ENCODE measurements around the gene GGCX. TPM values are rescaled to one million over a fixed set of nuclear protein-coding genes. Genes with fewer than 3 reads are reported as not detected.

GGCX gene
- total and polyA plus RNA-seq, 9 of the 15 experiments (the other 6 are each of a cell fraction or from before 2014, with no cell fraction given): 14.4 to 47.1 (median 28.1) TPM

GRCh38 chr2:85564144-85564563 lies 2.9 kb upstream of the GGCX start (continued):
- TF ChIP-seq, protein P1, sequence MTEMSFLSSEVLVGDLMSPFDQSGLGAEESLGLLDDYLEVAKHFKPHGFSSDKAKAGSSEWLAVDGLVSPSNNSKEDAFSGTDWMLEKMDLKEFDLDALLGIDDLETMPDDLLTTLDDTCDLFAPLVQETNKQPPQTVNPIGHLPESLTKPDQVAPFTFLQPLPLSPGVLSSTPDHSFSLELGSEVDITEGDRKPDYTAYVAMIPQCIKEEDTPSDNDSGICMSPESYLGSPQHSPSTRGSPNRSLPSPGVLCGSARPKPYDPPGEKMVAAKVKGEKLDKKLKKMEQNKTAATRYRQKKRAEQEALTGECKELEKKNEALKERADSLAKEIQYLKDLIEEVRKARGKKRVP (CRISPR knock-in tag; IDR thresholded peaks at IDR 0.05): peak; percentile 80
- TF ChIP-seq CEBPG (CRISPR knock-in tag; IDR thresholded peaks at IDR 0.05) (peak; percentile 61; the same call in 1 of the 2 replicates), CEBPG (tag; conservative IDR thresholded peaks at IDR 0.05 in 1 of 2, IDR thresholded peaks at IDR 0.05 in 1 of 2) (peak; percentile 89 to 94), EHMT2 (IDR thresholded peaks at IDR 0.05) (peak; percentile 48; the same call in 1 of the 2 replicates), SOX6 (IDR thresholded peaks at IDR 0.05) (no peak), SIX5 (IDR thresholded peaks at IDR 0.05; ENCODE audit: borderline replicate concordance in 1 of 2, insufficient read depth in 1 of 2, low read depth in 1 of 2, low read length in 2 of 2) (no peak), ARID1B (IDR thresholded peaks at IDR 0.05) (peak; percentile 44), ZNF668 (CRISPR knock-in tag; IDR thresholded peaks at IDR 0.05) (peak; percentile 50; the same call in 1 of the 2 replicates), LEF1 (IDR thresholded peaks at IDR 0.05) (peak; percentile 46; the same call in 1 of the 2 replicates), ZNF134 (CRISPR knock-in tag; conservative IDR thresholded peaks at IDR 0.05) (no peak), NFRKB (IDR thresholded peaks at IDR 0.05; ENCODE audit: low read depth) (0 out of 2 replicates have a peak, but pooled peaks have one; percentile 68), TRIM28 (IDR thresholded peaks at IDR 0.05) (peak; percentile 13; the same call in 1 of the 2 replicates)
- TF ChIP-seq, protein P2, sequence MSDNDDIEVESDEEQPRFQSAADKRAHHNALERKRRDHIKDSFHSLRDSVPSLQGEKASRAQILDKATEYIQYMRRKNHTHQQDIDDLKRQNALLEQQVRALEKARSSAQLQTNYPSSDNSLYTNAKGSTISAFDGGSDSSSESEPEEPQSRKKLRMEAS (CRISPR knock-in tag; IDR thresholded peaks at IDR 0.05): no peak
- TF ChIP-seq, protein P3, sequence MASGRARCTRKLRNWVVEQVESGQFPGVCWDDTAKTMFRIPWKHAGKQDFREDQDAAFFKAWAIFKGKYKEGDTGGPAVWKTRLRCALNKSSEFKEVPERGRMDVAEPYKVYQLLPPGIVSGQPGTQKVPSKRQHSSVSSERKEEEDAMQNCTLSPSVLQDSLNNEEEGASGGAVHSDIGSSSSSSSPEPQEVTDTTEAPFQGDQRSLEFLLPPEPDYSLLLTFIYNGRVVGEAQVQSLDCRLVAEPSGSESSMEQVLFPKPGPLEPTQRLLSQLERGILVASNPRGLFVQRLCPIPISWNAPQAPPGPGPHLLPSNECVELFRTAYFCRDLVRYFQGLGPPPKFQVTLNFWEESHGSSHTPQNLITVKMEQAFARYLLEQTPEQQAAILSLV (tag; IDR thresholded peaks at IDR 0.05): peak; percentile 61; the same call in 1 of the 2 replicates
- TF ChIP-seq, protein P4, sequence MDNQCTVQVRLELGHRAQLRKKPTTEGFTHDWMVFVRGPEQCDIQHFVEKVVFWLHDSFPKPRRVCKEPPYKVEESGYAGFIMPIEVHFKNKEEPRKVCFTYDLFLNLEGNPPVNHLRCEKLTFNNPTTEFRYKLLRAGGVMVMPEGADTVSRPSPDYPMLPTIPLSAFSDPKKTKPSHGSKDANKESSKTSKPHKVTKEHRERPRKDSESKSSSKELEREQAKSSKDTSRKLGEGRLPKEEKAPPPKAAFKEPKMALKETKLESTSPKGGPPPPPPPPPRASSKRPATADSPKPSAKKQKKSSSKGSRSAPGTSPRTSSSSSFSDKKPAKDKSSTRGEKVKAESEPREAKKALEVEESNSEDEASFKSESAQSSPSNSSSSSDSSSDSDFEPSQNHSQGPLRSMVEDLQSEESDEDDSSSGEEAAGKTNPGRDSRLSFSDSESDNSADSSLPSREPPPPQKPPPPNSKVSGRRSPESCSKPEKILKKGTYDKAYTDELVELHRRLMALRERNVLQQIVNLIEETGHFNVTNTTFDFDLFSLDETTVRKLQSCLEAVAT (IDR thresholded peaks at IDR 0.05): 0 out of 4 replicates have a peak, but pooled peaks of 1 of the 2 experiments have one; percentile 64
- TF ChIP-seq, protein P5, sequence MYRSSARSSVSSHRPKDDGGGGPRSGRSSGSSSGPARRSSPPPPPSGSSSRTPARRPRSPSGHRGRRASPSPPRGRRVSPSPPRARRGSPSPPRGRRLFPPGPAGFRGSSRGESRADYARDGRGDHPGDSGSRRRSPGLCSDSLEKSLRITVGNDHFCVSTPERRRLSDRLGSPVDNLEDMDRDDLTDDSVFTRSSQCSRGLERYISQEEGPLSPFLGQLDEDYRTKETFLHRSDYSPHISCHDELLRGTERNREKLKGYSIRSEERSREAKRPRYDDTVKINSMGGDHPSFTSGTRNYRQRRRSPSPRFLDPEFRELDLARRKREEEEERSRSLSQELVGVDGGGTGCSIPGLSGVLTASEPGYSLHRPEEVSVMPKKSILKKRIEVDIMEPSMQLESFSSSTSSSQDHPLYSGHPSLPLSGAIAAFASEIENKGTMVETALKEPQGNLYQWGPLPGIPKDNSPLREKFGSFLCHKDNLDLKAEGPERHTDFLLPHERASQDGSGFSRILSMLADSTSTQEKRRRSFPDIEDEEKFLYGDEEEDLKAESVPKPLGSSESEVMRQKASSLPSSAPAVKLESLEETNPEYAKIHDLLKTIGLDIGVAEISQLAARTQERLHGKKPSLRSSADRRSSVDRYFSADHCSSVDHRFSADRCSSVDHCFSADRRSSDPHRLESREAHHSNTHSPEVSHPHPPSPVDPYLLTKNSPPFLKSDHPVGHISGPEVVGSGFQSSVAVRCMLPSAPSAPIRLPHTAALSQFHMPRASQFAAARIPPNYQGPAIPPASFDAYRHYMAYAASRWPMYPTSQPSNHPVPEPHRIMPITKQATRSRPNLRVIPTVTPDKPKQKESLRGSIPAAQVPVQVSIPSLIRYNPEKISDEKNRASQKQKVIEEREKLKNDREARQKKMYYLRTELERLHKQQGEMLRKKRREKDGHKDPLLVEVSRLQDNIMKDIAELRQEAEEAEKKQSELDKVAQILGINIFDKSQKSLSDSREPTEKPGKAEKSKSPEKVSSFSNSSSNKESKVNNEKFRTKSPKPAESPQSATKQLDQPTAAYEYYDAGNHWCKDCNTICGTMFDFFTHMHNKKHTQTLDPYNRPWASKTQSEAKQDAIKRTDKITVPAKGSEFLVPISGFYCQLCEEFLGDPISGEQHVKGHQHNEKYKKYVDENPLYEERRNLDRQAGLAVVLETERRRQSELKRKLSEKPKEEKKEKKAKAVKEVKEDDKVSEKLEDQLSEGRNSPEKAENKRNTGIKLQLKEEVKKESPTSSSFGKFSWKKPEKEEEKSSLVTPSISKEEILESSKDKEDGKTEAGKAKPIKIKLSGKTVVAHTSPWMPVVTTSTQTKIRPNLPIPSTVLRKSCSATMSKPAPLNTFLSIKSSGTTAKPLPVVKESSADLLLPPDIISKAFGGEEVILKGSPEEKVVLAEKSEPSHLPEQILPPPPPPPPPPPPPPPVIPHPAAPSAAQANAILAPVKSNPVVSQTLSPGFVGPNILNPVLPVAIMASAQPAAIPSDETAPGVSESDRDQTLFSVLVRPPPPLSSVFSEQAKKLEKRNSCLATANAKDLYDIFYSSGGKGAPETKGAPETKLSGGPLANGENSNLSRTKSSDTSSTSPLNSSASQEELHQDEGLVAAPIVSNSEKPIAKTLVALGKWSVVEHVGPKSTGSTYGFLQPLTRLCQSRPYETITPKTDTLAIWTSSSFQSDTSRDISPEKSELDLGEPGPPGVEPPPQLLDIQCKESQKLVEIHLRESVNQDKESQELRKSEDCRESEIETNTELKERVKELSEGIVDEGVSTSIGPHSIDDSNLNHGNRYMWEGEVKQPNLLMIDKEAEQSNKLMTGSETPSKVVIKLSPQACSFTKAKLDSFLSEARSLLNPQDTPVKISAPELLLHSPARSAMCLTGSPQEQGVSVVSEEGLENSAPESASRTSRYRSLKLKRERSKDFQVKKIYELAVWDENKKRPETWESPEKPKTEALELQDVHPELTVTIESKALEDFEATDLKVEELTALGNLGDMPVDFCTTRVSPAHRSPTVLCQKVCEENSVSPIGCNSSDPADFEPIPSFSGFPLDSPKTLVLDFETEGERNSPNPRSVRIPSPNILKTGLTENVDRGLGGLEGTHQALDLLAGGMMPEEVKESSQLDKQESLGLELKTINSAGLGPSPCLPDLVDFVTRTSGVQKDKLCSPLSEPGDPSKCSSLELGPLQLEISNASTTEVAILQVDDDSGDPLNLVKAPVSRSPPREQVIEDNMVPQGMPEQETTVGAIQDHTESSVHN (IDR thresholded peaks at IDR 0.05; ENCODE audit: borderline replicate concordance in 1 of 2, low read depth in 1 of 2): 0 out of 4 replicates have a peak, but pooled peaks of 1 of the 2 experiments have one; percentile 26

Data from K562 (cell line).